HCT116 (cell line): ENCODE results near the gene MSMB.

ENCODE experiments used
- MAX ChIP-seq: IDR thresholded peaks from 2 replicates; pipeline ENCODE4 v1.6.1; 2012
- POLR2A ChIP-seq: IDR thresholded peaks from 2 replicates; pipeline ENCODE4 v1.7.0; 2011; ENCODE audit warnings: borderline replicate concordance; ENCODE audit not compliant: insufficient read depth, insufficient read length; ENCODE audit errors: extremely low read depth
- POLR2AphosphoS5 ChIP-seq: IDR thresholded peaks from 2 replicates; pipeline ENCODE4 v1.6.1; 2011; ENCODE audit warnings: mild to moderate bottlenecking, low read depth, low read length, moderate library complexity
- ZFX ChIP-seq: fragments of 450-650 bp; IDR thresholded peaks from 2 replicates; pipeline ENCODE4 v1.6.1; 2017
- TF ChIP-seq, protein P1 (sequence below), 3 experiments: fragments of 200-600 bp in 1 of 3; sonication (generic) in 1 of 3; IDR thresholded peaks in 2 of 3; conservative IDR thresholded peaks in 1 of 3; 2 replicates each; pipeline ENCODE4 v1.5.1; 2012 to 2017; ENCODE audit warnings: low read depth in 2 of 3, low read length in 2 of 3, antibody characterized with exemption in 1 of 3, borderline replicate concordance in 1 of 3, control low read depth in 1 of 3, mild to moderate bottlenecking in 1 of 3, mixed read lengths in 1 of 3, mixed run types in 1 of 3, moderate library complexity in 1 of 3; ENCODE audit not compliant: insufficient read depth in 1 of 3
- TF ChIP-seq, protein P2 (sequence below): IDR thresholded peaks from 2 replicates; pipeline ENCODE4 v1.6.1; 2011; ENCODE audit warnings: mild to moderate bottlenecking, low read length, moderate library complexity; ENCODE audit not compliant: insufficient replicate concordance; ENCODE audit errors: extremely low read depth

GRCh38 chr10:46068117-46068516, 22.0 kb upstream of the MSMB start:
- no peak for TF ChIP-seq POLR2A
- TF ChIP-seq, protein P1, sequence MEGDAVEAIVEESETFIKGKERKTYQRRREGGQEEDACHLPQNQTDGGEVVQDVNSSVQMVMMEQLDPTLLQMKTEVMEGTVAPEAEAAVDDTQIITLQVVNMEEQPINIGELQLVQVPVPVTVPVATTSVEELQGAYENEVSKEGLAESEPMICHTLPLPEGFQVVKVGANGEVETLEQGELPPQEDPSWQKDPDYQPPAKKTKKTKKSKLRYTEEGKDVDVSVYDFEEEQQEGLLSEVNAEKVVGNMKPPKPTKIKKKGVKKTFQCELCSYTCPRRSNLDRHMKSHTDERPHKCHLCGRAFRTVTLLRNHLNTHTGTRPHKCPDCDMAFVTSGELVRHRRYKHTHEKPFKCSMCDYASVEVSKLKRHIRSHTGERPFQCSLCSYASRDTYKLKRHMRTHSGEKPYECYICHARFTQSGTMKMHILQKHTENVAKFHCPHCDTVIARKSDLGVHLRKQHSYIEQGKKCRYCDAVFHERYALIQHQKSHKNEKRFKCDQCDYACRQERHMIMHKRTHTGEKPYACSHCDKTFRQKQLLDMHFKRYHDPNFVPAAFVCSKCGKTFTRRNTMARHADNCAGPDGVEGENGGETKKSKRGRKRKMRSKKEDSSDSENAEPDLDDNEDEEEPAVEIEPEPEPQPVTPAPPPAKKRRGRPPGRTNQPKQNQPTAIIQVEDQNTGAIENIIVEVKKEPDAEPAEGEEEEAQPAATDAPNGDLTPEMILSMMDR (IDR thresholded peaks at IDR 0.05 in 2 of 3, conservative IDR thresholded peaks at IDR 0.05 in 1 of 3; ENCODE audit: borderline replicate concordance in 1 of 3, insufficient read depth in 1 of 3, low read depth in 2 of 3, low read length in 2 of 3): no peak
- TF ChIP-seq POLR2AphosphoS5: no peak
- TF ChIP-seq, protein P2, sequence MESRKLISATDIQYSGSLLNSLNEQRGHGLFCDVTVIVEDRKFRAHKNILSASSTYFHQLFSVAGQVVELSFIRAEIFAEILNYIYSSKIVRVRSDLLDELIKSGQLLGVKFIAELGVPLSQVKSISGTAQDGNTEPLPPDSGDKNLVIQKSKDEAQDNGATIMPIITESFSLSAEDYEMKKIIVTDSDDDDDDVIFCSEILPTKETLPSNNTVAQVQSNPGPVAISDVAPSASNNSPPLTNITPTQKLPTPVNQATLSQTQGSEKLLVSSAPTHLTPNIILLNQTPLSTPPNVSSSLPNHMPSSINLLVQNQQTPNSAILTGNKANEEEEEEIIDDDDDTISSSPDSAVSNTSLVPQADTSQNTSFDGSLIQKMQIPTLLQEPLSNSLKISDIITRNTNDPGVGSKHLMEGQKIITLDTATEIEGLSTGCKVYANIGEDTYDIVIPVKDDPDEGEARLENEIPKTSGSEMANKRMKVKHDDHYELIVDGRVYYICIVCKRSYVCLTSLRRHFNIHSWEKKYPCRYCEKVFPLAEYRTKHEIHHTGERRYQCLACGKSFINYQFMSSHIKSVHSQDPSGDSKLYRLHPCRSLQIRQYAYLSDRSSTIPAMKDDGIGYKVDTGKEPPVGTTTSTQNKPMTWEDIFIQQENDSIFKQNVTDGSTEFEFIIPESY: no peak
- TF ChIP-seq MAX: no peak
- TF ChIP-seq ZFX: no peak
